ENCODE data around the gene ZNF331.
A peak's percentile ranks its signal among the peaks of the same experiment; 100 is the strongest.

Gene ZNF331

GRCh38 chr19:53532362-53532761 is 5.6 kb upstream of the ZNF331 start:
- H3K27me3 ChIP-seq (ENCODE audit: insufficient read depth, low read length) = no peaks in the 10 kb centered on the region
- peaks cover 6% of the 10 kb centered on the region for H3K36me3 ChIP-seq (ENCODE audit: insufficient read depth, low read length)
- no peak overlapping the region for H2AFZ ChIP-seq (ENCODE audit: low read depth, low read length)
- no peak overlapping the region for H3K4me3 ChIP-seq (ENCODE audit: low read length)
- H3K4me1 ChIP-seq (ENCODE audit: insufficient read depth, low read length) = no peaks in the 10 kb centered on the region
- no peaks in the 10 kb centered on the region for H3K9me3 ChIP-seq (ENCODE audit: low read length)

- H3K4me1 ChIP-seq (ENCODE audit: insufficient read depth, low read length) = no peaks in the 10 kb centered on the region
- no peaks in the 10 kb centered on the region for H3K9me3 ChIP-seq (ENCODE audit: low read length)
- no peak overlapping the region for H2AFZ ChIP-seq (ENCODE audit: low read depth, low read length)
- H3K36me3 ChIP-seq (ENCODE audit: insufficient read depth, low read length) = peaks cover 10% of the 10 kb centered on the region
- H3K27me3 ChIP-seq (ENCODE audit: insufficient read depth, low read length) = no peaks in the 10 kb centered on the region
- no peak overlapping the region for H3K4me3 ChIP-seq (ENCODE audit: low read length)
Measured at GRCh38 chr19:53536225-53536548, 1.8 kb upstream of the ZNF331 start.

- H3K4me3 ChIP-seq (ENCODE audit: low read length) = peak overlapping the region; percentile 59
- peak overlapping the region; percentile 75 for H2AFZ ChIP-seq (ENCODE audit: low read depth, low read length)
- H3K36me3 ChIP-seq (ENCODE audit: insufficient read depth, low read length) = peaks cover 10% of the 10 kb centered on the region
- H3K9me3 ChIP-seq (ENCODE audit: low read length) = no peaks in the 10 kb centered on the region
- H3K27me3 ChIP-seq (ENCODE audit: insufficient read depth, low read length) = no peaks in the 10 kb centered on the region
- no peaks in the 10 kb centered on the region for H3K4me1 ChIP-seq (ENCODE audit: insufficient read depth, low read length)
Measured at GRCh38 chr19:53537121-53537520, 824 bp upstream of the ZNF331 start.

DNA sequence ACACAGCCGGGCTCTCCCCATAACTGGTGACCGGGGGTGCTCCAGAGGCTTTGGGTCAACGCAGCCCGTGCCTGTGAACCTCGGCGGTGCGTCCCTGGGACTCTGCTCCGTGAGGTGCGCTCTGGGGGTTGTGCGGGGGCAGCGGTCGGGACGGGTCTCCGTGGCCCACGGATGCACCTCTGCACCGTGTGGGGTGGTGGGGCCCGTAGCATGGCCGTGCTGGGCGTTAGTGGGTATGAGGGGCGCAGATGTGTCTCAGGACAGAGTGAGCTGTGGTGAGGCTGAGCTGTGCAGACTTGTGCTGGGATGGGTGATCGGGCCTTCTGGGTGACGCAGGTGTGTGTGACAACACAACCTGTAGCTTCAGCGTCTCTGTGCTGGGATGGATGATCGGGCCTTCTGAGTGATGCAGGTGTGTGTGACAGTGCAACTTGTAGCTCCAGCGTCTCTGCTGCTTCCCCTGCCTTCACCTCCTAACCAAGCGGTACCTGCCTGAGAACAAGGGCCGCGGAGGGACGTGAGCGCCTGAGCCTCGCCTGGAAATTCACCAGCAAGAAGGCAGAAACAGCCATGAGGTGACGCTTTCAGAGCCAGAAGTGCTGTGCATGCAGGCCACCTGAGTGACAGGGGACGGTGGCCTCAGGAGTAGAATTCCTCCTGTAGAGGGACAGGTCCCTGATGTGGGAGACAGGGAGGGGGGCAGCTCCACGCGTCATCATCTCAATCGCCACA is 599 bp downstream of the ZNF331 start:
- Histone ChIP-seq H2AFZ (ENCODE audit: low read depth, low read length) (peak overlapping the region; percentile 75), H3K36me3 (ENCODE audit: insufficient read depth, low read length) (peaks cover 10% of the 10 kb centered on the region), H3K9me3 (ENCODE audit: low read length) (no peaks in the 10 kb centered on the region)

GRCh38 chr19:53540091-53540490 is 2.1 kb downstream of the ZNF331 start:
- Histone ChIP-seq H3K27me3 (ENCODE audit: insufficient read depth, low read length) (no peaks in the 10 kb centered on the region), H3K4me1 (ENCODE audit: insufficient read depth, low read length) (no peaks in the 10 kb centered on the region), H3K36me3 (ENCODE audit: insufficient read depth, low read length) (peaks cover 10% of the 10 kb centered on the region), H3K9me3 (ENCODE audit: low read length) (no peaks in the 10 kb centered on the region), H3K4me3 (ENCODE audit: low read length) (no peak overlapping the region), H2AFZ (ENCODE audit: low read depth, low read length) (no peak overlapping the region)

More for the DNA sequence above, 599 bp downstream of the ZNF331 start:
- Histone ChIP-seq H3K4me3 (ENCODE audit: low read length) (peak overlapping the region; percentile 59), H3K4me1 (ENCODE audit: insufficient read depth, low read length) (no peaks in the 10 kb centered on the region), H3K27me3 (ENCODE audit: insufficient read depth, low read length) (no peaks in the 10 kb centered on the region)

- peaks cover 13% of the 10 kb centered on the region for H3K36me3 ChIP-seq (ENCODE audit: insufficient read depth, low read length)
- no peak overlapping the region for H3K4me3 ChIP-seq (ENCODE audit: low read length)
- no peaks in the 10 kb centered on the region for H3K9me3 ChIP-seq (ENCODE audit: low read length)
- H3K4me1 ChIP-seq (ENCODE audit: insufficient read depth, low read length) = no peaks in the 10 kb centered on the region
- no peak overlapping the region for H2AFZ ChIP-seq (ENCODE audit: low read depth, low read length)
- H3K27me3 ChIP-seq (ENCODE audit: insufficient read depth, low read length) = no peaks in the 10 kb centered on the region
Measured at GRCh38 chr19:53541971-53542370, 4.0 kb downstream of the ZNF331 start.

GRCh38 chr19:53545271-53546065 is 7.5 kb downstream of the ZNF331 start:
- H2AFZ ChIP-seq (ENCODE audit: low read depth, low read length) = no peak overlapping the region
- no peaks in the 10 kb centered on the region for H3K4me1 ChIP-seq (ENCODE audit: insufficient read depth, low read length)
- no peak overlapping the region for H3K4me3 ChIP-seq (ENCODE audit: low read length)

DNA sequence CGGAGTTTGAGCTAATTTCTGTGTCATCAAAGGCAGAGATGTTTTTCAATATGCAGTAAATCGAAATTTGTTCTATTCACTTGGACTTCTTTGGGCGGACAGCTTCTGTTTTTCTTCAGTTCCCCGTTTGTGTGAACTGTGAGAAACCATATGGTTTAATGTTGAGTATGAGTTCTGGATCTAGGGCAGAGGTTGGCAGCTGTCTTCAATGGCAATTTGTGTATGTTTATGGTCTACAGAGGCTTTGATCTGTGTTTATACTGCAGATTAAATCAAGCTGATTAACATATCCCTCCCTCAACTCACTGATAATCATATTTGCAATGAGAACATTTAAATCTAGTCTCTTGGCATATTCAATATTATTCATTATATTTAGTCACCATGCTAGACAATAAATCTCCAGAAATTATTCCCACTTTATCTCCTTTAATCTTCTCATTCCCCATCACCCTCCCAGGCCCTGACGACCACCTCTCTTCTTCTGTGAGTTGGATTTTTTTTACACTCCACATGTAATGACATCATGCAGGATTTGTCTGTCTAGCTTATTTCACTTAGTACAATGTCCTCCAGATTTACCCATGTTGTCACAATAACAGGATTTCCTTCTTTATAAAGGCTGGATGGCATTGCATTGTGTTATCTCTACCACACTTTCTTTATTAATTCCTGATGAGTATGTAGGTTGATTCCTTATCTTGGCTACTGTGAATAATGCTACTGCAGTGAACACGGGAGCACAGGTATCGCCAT is 9.0 kb downstream of the ZNF331 start:
- no peaks in the 10 kb centered on the region for H3K27me3 ChIP-seq (ENCODE audit: insufficient read depth, low read length)

More at GRCh38 chr19:53545271-53546065, 7.5 kb downstream of the ZNF331 start:
- no peaks in the 10 kb centered on the region for H3K27me3 ChIP-seq (ENCODE audit: insufficient read depth, low read length)
- H3K9me3 ChIP-seq (ENCODE audit: low read length) = no peaks in the 10 kb centered on the region
- peaks cover 2% of the 10 kb centered on the region for H3K36me3 ChIP-seq (ENCODE audit: insufficient read depth, low read length)

GRCh38 chr19:53549340-53549739 is 11.4 kb downstream of the ZNF331 start:
- Histone ChIP-seq H2AFZ (ENCODE audit: low read depth, low read length) (no peak overlapping the region), H3K9me3 (ENCODE audit: low read length) (peaks cover 7% of the 10 kb centered on the region), H3K27me3 (ENCODE audit: insufficient read depth, low read length) (no peaks in the 10 kb centered on the region), H3K4me1 (ENCODE audit: insufficient read depth, low read length) (no peaks in the 10 kb centered on the region), H3K36me3 (ENCODE audit: insufficient read depth, low read length) (peaks cover 2% of the 10 kb centered on the region), H3K4me3 (ENCODE audit: low read length) (no peak overlapping the region)

More for the DNA sequence above, 9.0 kb downstream of the ZNF331 start:
- Histone ChIP-seq H2AFZ (ENCODE audit: low read depth, low read length) (no peak overlapping the region), H3K4me1 (ENCODE audit: insufficient read depth, low read length) (no peaks in the 10 kb centered on the region), H3K9me3 (ENCODE audit: low read length) (no peaks in the 10 kb centered on the region), H3K36me3 (ENCODE audit: insufficient read depth, low read length) (peaks cover 2% of the 10 kb centered on the region), H3K4me3 (ENCODE audit: low read length) (no peak overlapping the region)

- Histone ChIP-seq H3K4me3 (ENCODE audit: low read length) (no peak overlapping the region), H3K36me3 (ENCODE audit: insufficient read depth, low read length) (no peaks in the 10 kb centered on the region), H3K9me3 (ENCODE audit: low read length) (peaks cover 15% of the 10 kb centered on the region), H2AFZ (ENCODE audit: low read depth, low read length) (no peak overlapping the region), H3K27me3 (ENCODE audit: insufficient read depth, low read length) (no peaks in the 10 kb centered on the region), H3K4me1 (ENCODE audit: insufficient read depth, low read length) (no peaks in the 10 kb centered on the region)
Measured at GRCh38 chr19:53552001-53552721, 14.2 kb downstream of the ZNF331 start.

DNA sequence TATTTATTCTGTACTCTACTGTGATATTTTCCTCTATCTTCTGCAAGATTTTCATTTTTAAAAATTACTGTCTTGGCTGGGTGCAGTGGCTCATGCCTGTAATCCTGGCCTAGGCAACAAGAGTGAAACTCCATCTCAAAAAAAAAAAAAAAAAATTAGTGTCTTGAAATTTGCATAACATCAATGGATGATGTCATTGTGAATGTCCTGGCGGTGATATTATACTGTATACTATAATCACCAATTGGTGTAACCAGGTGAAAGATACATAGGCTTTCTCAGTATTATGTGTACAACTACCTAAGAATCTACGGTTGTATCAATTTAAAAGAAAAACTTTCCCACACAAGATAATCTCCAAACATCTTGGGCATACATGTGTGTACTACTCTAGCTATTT is 15.2 kb downstream of the ZNF331 start:
- no peak overlapping the region for H2AFZ ChIP-seq (ENCODE audit: low read depth, low read length)
- H3K27me3 ChIP-seq (ENCODE audit: insufficient read depth, low read length) = no peaks in the 10 kb centered on the region
- H3K36me3 ChIP-seq (ENCODE audit: insufficient read depth, low read length) = no peaks in the 10 kb centered on the region
- no peaks in the 10 kb centered on the region for H3K4me1 ChIP-seq (ENCODE audit: insufficient read depth, low read length)
- no peak overlapping the region for H3K4me3 ChIP-seq (ENCODE audit: low read length)
- peaks cover 15% of the 10 kb centered on the region for H3K9me3 ChIP-seq (ENCODE audit: low read length)

- Histone ChIP-seq H3K36me3 (ENCODE audit: insufficient read depth, low read length) (no peaks in the 10 kb centered on the region), H3K4me1 (ENCODE audit: insufficient read depth, low read length) (no peaks in the 10 kb centered on the region), H3K9me3 (ENCODE audit: low read length) (peaks cover 18% of the 10 kb centered on the region), H3K27me3 (ENCODE audit: insufficient read depth, low read length) (no peaks in the 10 kb centered on the region), H3K4me3 (ENCODE audit: low read length) (no peak overlapping the region), H2AFZ (ENCODE audit: low read depth, low read length) (no peak overlapping the region)
Measured at GRCh38 chr19:53553865-53554791, 16.2 kb downstream of the ZNF331 start.

All from neuron (in vitro differentiated cells).